DOHH2 (cell line): ENCODE results near the gene PON1.

Source experiments
- EZH2phosphoT487 ChIP-seq: fragments of 200-600 bp; sonication (generic); IDR thresholded peaks from 2 replicates; pipeline ENCODE4 v1.6.1; 2017; ENCODE audit warnings: borderline replicate concordance, mild to moderate bottlenecking, antibody characterized with exemption, low read length, moderate library complexity, mixed read lengths
- TF ChIP-seq, protein P1 (sequence below): fragments of 200-600 bp; sonication (generic); IDR thresholded peaks from one replicate; pipeline ENCODE4 v1.5.1; 2014; ENCODE audit warnings: antibody characterized with exemption, mild to moderate bottlenecking, low read depth, low read length; ENCODE audit not compliant: poor library complexity, severe bottlenecking

DNA sequence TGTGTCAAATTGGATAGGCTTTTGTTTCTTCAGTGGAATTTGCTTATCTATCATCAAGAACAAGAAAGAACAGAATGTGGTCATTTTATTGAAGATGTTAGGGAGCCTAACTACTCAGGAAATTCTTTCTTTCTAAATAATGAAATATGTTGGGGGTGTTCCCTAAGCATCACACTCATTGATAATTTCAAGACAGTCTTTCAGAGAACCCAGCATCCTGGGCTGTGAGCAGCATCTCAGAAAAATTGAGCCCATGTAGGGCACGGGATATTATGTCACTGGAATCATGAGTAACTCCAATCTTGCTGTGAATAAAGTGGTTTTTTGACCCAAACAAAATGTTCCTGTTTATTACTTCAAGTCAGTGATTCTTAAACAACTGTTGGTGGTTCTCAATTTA, 27.3 kb downstream of the PON1 start:
- TF ChIP-seq, protein P1, sequence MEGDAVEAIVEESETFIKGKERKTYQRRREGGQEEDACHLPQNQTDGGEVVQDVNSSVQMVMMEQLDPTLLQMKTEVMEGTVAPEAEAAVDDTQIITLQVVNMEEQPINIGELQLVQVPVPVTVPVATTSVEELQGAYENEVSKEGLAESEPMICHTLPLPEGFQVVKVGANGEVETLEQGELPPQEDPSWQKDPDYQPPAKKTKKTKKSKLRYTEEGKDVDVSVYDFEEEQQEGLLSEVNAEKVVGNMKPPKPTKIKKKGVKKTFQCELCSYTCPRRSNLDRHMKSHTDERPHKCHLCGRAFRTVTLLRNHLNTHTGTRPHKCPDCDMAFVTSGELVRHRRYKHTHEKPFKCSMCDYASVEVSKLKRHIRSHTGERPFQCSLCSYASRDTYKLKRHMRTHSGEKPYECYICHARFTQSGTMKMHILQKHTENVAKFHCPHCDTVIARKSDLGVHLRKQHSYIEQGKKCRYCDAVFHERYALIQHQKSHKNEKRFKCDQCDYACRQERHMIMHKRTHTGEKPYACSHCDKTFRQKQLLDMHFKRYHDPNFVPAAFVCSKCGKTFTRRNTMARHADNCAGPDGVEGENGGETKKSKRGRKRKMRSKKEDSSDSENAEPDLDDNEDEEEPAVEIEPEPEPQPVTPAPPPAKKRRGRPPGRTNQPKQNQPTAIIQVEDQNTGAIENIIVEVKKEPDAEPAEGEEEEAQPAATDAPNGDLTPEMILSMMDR = no peak
- no peak for TF ChIP-seq EZH2phosphoT487
